IMR-90 (cell line): ENCODE measurements around the gene LEPR. TPM values are rescaled to one million over a fixed set of nuclear protein-coding genes. Genes with fewer than 3 reads are reported as not detected.

Experiments
- ATAC-seq: fragments of 200-7000 bp; cut with Tn5 transposase; 2 replicates; pipeline ENCODE4 v1.9.1; 2020; ENCODE audit warnings: low read depth, mild to moderate bottlenecking, moderate library complexity
- BruUV-seq: library from RNA; stranded (reverse); fragments of 400-500 nt; replicated peaks from 2 replicates; lab custom pipeline; 2021; lab: Mats Ljungman, UMichigan
- CTCF ChIA-PET: fragments of 300-600 bp; formaldehyde crosslinking; extraction: SDS; loops from one replicate; lab custom pipeline; 2021; ENCODE audit warnings: antibody characterized with exemption; lab: Yijun Ruan, JAX
- POLR2A ChIA-PET: fragments of 300-600 bp; sonication (Branson Sonifier 250); formaldehyde crosslinking; loops from one replicate; lab custom pipeline; 2022; ENCODE audit warnings: antibody characterized with exemption; ENCODE audit not compliant: unreplicated experiment; lab: Charles Lee
- DNase-seq: peaks from one replicate; pipeline ENCODE4 v3.0.0; 2013
- H2AFZ ChIP-seq: replicated peaks from 2 replicates; pipeline ENCODE3; 2013; ENCODE audit warnings: low read length, mild to moderate bottlenecking; ENCODE audit not compliant: poor library complexity
- H2AK5ac ChIP-seq: 2 replicates; pipeline ENCODE4 v1.6.1; 2013; ENCODE audit warnings: low read depth, low read length, inconsistent platforms
- H2AK9ac ChIP-seq: replicated peaks from 2 replicates; pipeline ENCODE3; 2013; ENCODE audit warnings: mild to moderate bottlenecking, low read depth, low read length, moderate library complexity; ENCODE audit not compliant: poor library complexity
- H2BK120ac ChIP-seq: 2 replicates; pipeline ENCODE4 v1.6.1; 2013; ENCODE audit warnings: low read depth, low read length, inconsistent platforms
- H2BK15ac ChIP-seq: 3 replicates; pipeline ENCODE4 v1.6.1; 2013; ENCODE audit warnings: low read depth, low read length, inconsistent platforms
- H2BK20ac ChIP-seq: 2 replicates; pipeline ENCODE4 v1.6.1; 2013; ENCODE audit warnings: low read depth, mild to moderate bottlenecking, inconsistent platforms, low read length, moderate library complexity
- H2BK5ac ChIP-seq: 2 replicates; pipeline ENCODE4 v1.6.1; 2013; ENCODE audit warnings: mild to moderate bottlenecking, low read depth, low read length, inconsistent platforms; ENCODE audit not compliant: poor library complexity, severe bottlenecking
- H3K14ac ChIP-seq: replicated peaks from 2 replicates; pipeline ENCODE4 v1.6.1; 2013; ENCODE audit warnings: low read depth, low read length, inconsistent platforms
- H3K18ac ChIP-seq: 2 replicates; pipeline ENCODE4 v1.6.1; 2013; ENCODE audit warnings: low read depth, low read length, control low read depth
- H3K23ac ChIP-seq: 2 replicates; pipeline ENCODE4 v1.6.1; 2013; ENCODE audit warnings: low read depth, low read length, inconsistent platforms
- H3K27ac ChIP-seq: 2 replicates; pipeline ENCODE4 v1.5.1; 2013; ENCODE audit warnings: mild to moderate bottlenecking, control low read depth, low read length; ENCODE audit not compliant: insufficient read depth
- H3K27me3 ChIP-seq: 2 replicates; pipeline ENCODE4 v1.6.1; 2013; ENCODE audit warnings: low read length; ENCODE audit not compliant: control insufficient read depth, insufficient read depth
- H3K36me3 ChIP-seq: 2 replicates; pipeline ENCODE4 v1.6.1; 2013; ENCODE audit warnings: low read length, mixed read lengths; ENCODE audit not compliant: control insufficient read depth, insufficient read depth
- H3K4ac ChIP-seq: 2 replicates; pipeline ENCODE4 v1.6.1; 2013; ENCODE audit warnings: low read depth, low read length, inconsistent platforms
- H3K4me1 ChIP-seq: 2 replicates; pipeline ENCODE4 v1.6.1; 2013; ENCODE audit warnings: low read length, mixed read lengths; ENCODE audit not compliant: control insufficient read depth, insufficient read depth
- H3K4me2 ChIP-seq: 2 replicates; pipeline ENCODE4 v1.6.1; 2013; ENCODE audit warnings: low read depth, mild to moderate bottlenecking, control low read depth, low read length, moderate library complexity
- H3K4me3 ChIP-seq: 2 replicates; pipeline ENCODE4 v1.5.1; 2013; ENCODE audit warnings: low read depth, mild to moderate bottlenecking, control low read depth, low read length, moderate library complexity; ENCODE audit not compliant: insufficient read depth
- H3K56ac ChIP-seq: 2 replicates; pipeline ENCODE4 v1.6.1; 2013; ENCODE audit warnings: low read length, inconsistent platforms; ENCODE audit not compliant: insufficient read depth; ENCODE audit errors: extremely low read depth
- H3K79me1 ChIP-seq, 2 experiments: 2 replicates each; pipeline ENCODE4 v1.6.1; 2013; ENCODE audit warnings: low read length in 2 of 2, inconsistent platforms in 1 of 2, low read depth in 1 of 2
- H3K9ac ChIP-seq: 2 replicates; pipeline ENCODE4 v1.6.1; 2013; ENCODE audit warnings: low read depth, low read length, control low read depth
- H3K9me1 ChIP-seq: 2 replicates; pipeline ENCODE4 v1.6.1; 2013; ENCODE audit warnings: low read length, inconsistent platforms; ENCODE audit not compliant: insufficient read depth
- H3K9me3 ChIP-seq: 2 replicates; pipeline ENCODE4 v1.6.1; 2013; ENCODE audit warnings: low read length; ENCODE audit not compliant: control insufficient read depth, insufficient read depth
- H4K20me1 ChIP-seq: 2 replicates; pipeline ENCODE4 v1.6.1; 2013; ENCODE audit warnings: low read length, inconsistent platforms; ENCODE audit not compliant: insufficient read depth
- H4K5ac ChIP-seq: 2 replicates; pipeline ENCODE4 v1.6.1; 2013; ENCODE audit warnings: mild to moderate bottlenecking, low read depth, low read length, control low read depth
- H4K8ac ChIP-seq, 2 experiments: 2 replicates each; pipeline ENCODE4 v1.6.1; 2013; ENCODE audit warnings: low read depth in 2 of 2, low read length in 2 of 2, control low read depth in 1 of 2, inconsistent platforms in 1 of 2
- H4K91ac ChIP-seq: 2 replicates; pipeline ENCODE4 v1.6.1; 2013; ENCODE audit warnings: low read depth, low read length, inconsistent platforms; ENCODE audit not compliant: insufficient read depth
- BHLHE40 ChIP-seq: fragments of 150-350 bp; IDR thresholded peaks from 2 replicates; pipeline ENCODE4 v1.6.1; 2016; ENCODE audit warnings: mild to moderate bottlenecking, low read depth, low read length
- CEBPB ChIP-seq: IDR thresholded peaks from 2 replicates; pipeline ENCODE4 v1.6.1; 2012; ENCODE audit warnings: low read depth, low read length, improper control_type of control experiment
- CHD1 ChIP-seq: IDR thresholded peaks from 2 replicates; pipeline ENCODE4 v1.6.1; 2012; ENCODE audit warnings: low read depth, low read length, improper control_type of control experiment
- CTCF ChIP-seq: conservative IDR thresholded peaks from 2 replicates; pipeline ENCODE4 v1.5.1; 2012; ENCODE audit warnings: mild to moderate bottlenecking, low read depth, low read length, improper control_type of control experiment
- ELK1 ChIP-seq: fragments of 150-350 bp; IDR thresholded peaks from 2 replicates; pipeline ENCODE4 v1.6.1; 2016; ENCODE audit warnings: low read depth, mild to moderate bottlenecking, low read length, moderate library complexity, borderline replicate concordance
- FOS ChIP-seq: fragments of 150-350 bp; IDR thresholded peaks from 2 replicates; pipeline ENCODE4 v1.6.1; 2016; ENCODE audit warnings: low read depth, low read length
- MAFK ChIP-seq: IDR thresholded peaks from 2 replicates; pipeline ENCODE4 v1.6.1; 2012; ENCODE audit warnings: low read depth, low read length, improper control_type of control experiment
- MAZ ChIP-seq: IDR thresholded peaks from 2 replicates; pipeline ENCODE4 v1.6.1; 2012; ENCODE audit warnings: low read depth, mild to moderate bottlenecking, low read length, improper control_type of control experiment, moderate library complexity, borderline replicate concordance
- MXI1 ChIP-seq: IDR thresholded peaks from 2 replicates; pipeline ENCODE4 v1.6.1; 2012; ENCODE audit warnings: low read depth, mild to moderate bottlenecking, low read length, moderate library complexity, borderline replicate concordance
- NFE2L2 ChIP-seq: fragments of 150-350 bp; IDR thresholded peaks from 2 replicates; pipeline ENCODE4 v1.6.1; 2016; ENCODE audit warnings: low read depth, mild to moderate bottlenecking, low read length
- POLR2A ChIP-seq: IDR thresholded peaks from 2 replicates; pipeline ENCODE4 v1.6.1; 2012; ENCODE audit warnings: mild to moderate bottlenecking, low read depth, low read length
- RAD21 ChIP-seq: IDR thresholded peaks from 2 replicates; pipeline ENCODE4 v1.6.1; 2012; ENCODE audit warnings: low read length, improper control_type of control experiment
- RCOR1 ChIP-seq: IDR thresholded peaks from 2 replicates; pipeline ENCODE4 v1.6.1; 2012; ENCODE audit warnings: mild to moderate bottlenecking, low read length, improper control_type of control experiment; ENCODE audit not compliant: insufficient replicate concordance
- RFX5 ChIP-seq: IDR thresholded peaks from 2 replicates; pipeline ENCODE4 v1.8.0; 2012; ENCODE audit warnings: low read depth, mild to moderate bottlenecking, low read length, moderate library complexity
- SMC3 ChIP-seq: fragments of 150-350 bp; IDR thresholded peaks from 2 replicates; pipeline ENCODE4 v1.6.1; 2016; ENCODE audit warnings: low read depth, mild to moderate bottlenecking, antibody characterized with exemption, low read length, moderate library complexity
- WGBS, 2 experiments: methylation state at CpG; one replicate each; pipeline versions ENCODE4 v1.1.5 to v1.1.7; 2013; ENCODE audit warnings: missing lambda C conversion rate in 2 of 2; ENCODE audit not compliant: insufficient read length in 1 of 2; ENCODE audit errors: extremely low coverage in 2 of 2; 5-methylcytosine and 5-hydroxymethylcytosine counted together
- dilution Hi-C: fragments of 300-500 bp; cut with HindIII; formaldehyde crosslinking; loops from one replicate; pipeline ENCODE4 v1.14.3; 2018; ENCODE audit warnings: low sequenced_read_pairs; ENCODE audit not compliant: unreplicated experiment
- in situ Hi-C: fragments of 300-500 bp; cut with MboI; formaldehyde crosslinking; loops from 3 replicates; pipeline ENCODE4 v1.14.3; 2019; ENCODE audit warnings: low sequenced_read_pairs, inconsistent platforms, mixed read lengths
- intact Hi-C: fragments of 100-400 bp; cut with micrococcal nuclease; formaldehyde crosslinking; loops from 2 replicates; pipeline ENCODE4 v1.10.0; 2022
- polyA plus RNA-seq, 3 experiments: library from polyadenylated mRNA; depleted of rRNA; stranded (reverse); fragments of >200 nt; gene quantifications; 2 replicates each; pipeline ENCODE4 v1.2.3, GENCODE V29; 2012; ENCODE audit warnings: low replicate concordance in 1 of 3
- total RNA-seq: library from RNA; depleted of rRNA; stranded (reverse); fragments of >200 nt; gene quantifications from 2 replicates; pipeline ENCODE4 v1.2.3, GENCODE V29; 2012
- TF ChIP-seq, protein P1 (sequence below): fragments of 150-350 bp; IDR thresholded peaks from 2 replicates; pipeline ENCODE4 v1.6.1; 2017; ENCODE audit warnings: mild to moderate bottlenecking, antibody characterized with exemption, low read length, low read depth

The LEPR gene
- total and polyA plus RNA-seq, 2 of the 4 experiments (the other 2 are of a cell fraction), result 2.1 to 8.8 TPM

DNA sequence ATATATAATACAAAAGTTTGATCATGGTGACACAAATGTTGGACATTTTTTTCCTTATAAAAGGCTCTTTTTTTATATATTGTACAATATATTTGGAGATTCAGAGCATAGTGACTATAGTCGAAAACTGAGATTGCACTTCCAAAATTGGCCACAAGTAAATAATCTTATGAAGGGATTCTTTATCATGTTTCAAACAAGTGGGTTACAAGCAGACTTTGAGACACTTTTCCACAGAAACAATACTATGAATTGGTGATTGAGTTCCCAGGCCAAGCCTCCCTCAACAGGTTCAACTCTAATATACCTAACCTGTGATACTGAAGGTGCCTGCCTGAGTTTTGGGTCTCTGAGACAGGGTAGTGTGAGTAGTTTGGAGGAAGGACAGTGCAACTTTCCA is 13.8 kb downstream of the LEPR start:
- Histone ChIP-seq H4K5ac (no peak overlapping the region), H3K4me3 (no peak overlapping the region), H2BK20ac (no peak overlapping the region), H3K23ac (no peak overlapping the region; the same call in 1 of the 2 replicates), H3K56ac (no peak overlapping the region), H4K20me1 (no peaks in the 10 kb centered on the region; the same call in 1 of the 2 replicates), H2AK9ac (no peak overlapping the region), H3K27ac (no peak overlapping the region), H2BK5ac (no peak overlapping the region), H2AK5ac (no peak overlapping the region), H3K27me3 (no peaks in the 10 kb centered on the region), H2BK120ac (no peak overlapping the region), H3K36me3 (peaks cover 17% of the 10 kb centered on the region), H3K4ac (no peak overlapping the region), H3K9me1 (no peaks in the 10 kb centered on the region), H2AFZ (no peak overlapping the region), H3K4me1 (peaks cover 2% of the 10 kb centered on the region; the same call in 1 of the 2 replicates), H4K8ac (no peak overlapping the region), H3K79me1 (peaks cover 14 to 28% of the 10 kb centered on the region in 2 experiments), H4K91ac (no peak overlapping the region), H3K14ac (no peak overlapping the region), H3K9me3 (no peaks in the 10 kb centered on the region), H3K18ac (no peak overlapping the region), H2BK15ac (no peak overlapping the region), H3K9ac (no peak overlapping the region), H3K4me2 (no peak overlapping the region)
- ATAC-seq, result no peak
- no CpG with 5 or more reads among the region's 1 CpG for WGBS, 2 experiments
- DNase-seq, result no peak
- in situ Hi-C loops, result loop anchor here (5.0 kb wide), 1 partner anchor 253 kb away; no protein-coding TSS in a partner anchor
- dilution Hi-C loops, result no loop called here
- BruUV-seq, result no TSS peak
- TF ChIP-seq BHLHE40 (no peak), ELK1 (no peak), MAZ (no peak), MAFK (no peak), FOS (no peak), RCOR1 (no peak), NFE2L2 (no peak), CTCF (no peak), RFX5 (no peak), RAD21 (no peak), CEBPB (no peak), SMC3 (no peak), CHD1 (no peak), POLR2A (no peak), MXI1 (no peak)
- TF ChIP-seq, protein P1, sequence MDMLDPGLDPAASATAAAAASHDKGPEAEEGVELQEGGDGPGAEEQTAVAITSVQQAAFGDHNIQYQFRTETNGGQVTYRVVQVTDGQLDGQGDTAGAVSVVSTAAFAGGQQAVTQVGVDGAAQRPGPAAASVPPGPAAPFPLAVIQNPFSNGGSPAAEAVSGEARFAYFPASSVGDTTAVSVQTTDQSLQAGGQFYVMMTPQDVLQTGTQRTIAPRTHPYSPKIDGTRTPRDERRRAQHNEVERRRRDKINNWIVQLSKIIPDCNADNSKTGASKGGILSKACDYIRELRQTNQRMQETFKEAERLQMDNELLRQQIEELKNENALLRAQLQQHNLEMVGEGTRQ, result no peak
- intact Hi-C loops, result loop anchor here (5.0 kb wide), 4 partner anchors 188 to 1013 kb away; no protein-coding TSS in a partner anchor
- ChIA-PET CTCF (no interaction called here), POLR2A (no interaction called here)
